CD4-positive, alpha-beta T cell treated with Interleukin-6 for 4 hours (primary cell): Measurements from ENCODE around the gene SNTG2.
"Not testable (repeated sequence)": the region's sequence is repeated elsewhere in the genome, so short reads cannot be mapped to it uniquely, and the experiment has no call there.

Experiments
- DNase-seq: peaks from one replicate; pipeline ENCODE4 v3.0.0-alpha.2; 2020; ENCODE audit warnings: mixed read lengths

The SNTG2 gene

GRCh38 chr2:1394709-1395408 is 444.2 kb downstream of the SNTG2 start:
- DNase-seq: no peak

DNA sequence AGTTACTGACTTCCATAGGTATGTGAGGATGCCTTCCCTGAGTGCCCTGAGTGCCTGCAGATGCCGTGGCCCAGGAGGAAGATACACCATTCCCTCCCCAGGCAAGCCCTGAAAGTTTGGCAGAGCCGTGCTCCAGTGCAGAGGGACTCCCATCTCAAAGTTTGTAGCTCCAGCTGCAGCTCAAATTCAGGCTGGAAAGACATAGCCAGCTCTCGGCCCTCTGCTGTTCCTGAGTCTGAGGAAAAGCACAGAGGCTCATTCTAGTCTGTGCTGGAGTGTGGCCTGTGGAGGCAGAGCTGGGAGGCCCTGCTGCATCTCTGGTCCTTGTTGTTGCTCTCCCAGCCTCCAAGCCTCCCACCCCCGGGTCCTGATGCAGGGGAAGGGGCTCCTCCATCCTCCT is 446.7 kb downstream of the SNTG2 start:
- no peak for DNase-seq

- DNase-seq: no peak
Measured at GRCh38 chr2:1398191-1398590, 447.5 kb downstream of the SNTG2 start.

- DNase-seq: no peak
Measured at GRCh38 chr2:1400943-1401735, 450.5 kb downstream of the SNTG2 start.

DNA sequence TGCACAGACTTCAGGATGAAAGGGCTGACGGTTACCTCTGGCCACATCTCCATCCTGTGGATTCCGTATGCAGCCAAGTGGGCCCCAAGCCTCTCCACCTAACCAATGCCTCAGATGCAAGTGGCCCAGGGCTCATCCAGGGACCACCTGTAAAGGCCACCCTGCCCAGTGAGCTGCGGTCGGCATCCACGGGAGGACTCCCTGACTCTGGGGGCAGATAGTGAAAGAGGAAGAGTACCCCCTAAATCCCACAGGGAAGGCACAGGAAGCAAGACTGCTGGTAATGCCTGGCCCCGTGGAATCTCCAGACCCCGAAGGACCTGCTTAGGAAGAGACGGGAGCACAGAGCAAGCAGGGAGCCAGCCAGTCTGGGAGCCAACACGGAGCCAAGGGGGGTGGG is 451.4 kb downstream of the SNTG2 start:
- no peak for DNase-seq

DNA sequence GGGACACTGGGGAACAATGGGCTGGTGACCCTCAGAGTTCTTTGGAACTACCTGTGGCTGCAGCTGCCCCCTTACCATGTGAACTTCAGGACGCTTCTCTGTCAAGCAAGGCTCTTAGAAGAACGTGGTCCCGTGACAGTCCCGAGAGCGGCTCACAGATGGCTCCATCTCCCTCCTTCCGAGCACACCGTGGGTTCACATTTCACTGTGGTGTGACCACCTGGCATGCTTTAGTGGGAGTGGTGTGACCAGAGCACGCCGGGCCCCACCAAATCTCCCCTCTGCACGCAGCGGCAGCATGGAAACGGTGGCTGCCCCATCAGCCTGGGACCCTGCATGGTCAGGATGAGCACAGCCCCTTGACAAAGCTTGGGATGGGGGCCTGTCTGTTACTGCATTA is 452.9 kb downstream of the SNTG2 start:
- DNase-seq: no peak

DNA sequence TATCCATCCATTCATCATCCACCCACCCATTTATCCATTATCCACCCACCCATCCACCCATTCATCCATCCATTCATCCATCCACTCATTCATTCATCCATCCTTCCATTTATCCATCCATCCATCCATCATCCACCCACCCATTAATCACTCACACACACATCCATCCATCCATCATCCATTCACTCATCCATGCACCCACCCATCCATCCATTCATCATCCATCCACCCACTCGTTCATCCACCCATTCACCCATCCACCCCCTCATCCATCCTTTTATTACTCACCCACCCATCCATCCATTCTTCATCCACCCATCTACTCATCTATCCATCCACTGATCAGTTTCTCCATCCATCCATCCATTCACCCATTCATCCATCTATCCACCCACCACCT is 454.5 kb downstream of the SNTG2 start:
- no peak for DNase-seq

DNA sequence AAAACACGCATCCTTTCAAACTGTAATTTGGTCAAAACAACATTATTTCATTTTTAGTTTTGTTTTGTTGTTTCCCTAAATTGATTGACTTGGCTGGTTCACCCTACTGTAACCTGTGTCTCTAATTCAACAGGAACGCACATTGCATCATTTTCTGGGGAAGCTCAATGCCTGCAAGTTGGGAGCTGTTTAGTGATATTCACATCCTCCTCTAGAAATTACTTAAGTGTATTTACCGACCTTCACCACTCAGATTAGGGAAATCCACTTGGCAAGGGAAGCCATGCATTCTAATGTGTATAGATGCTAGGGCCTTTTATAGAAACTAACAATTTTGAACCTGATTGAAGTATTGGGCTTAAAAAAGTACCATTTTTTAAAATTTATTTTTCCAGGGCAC is 455.3 kb downstream of the SNTG2 start:
- no peak for DNase-seq

DNA sequence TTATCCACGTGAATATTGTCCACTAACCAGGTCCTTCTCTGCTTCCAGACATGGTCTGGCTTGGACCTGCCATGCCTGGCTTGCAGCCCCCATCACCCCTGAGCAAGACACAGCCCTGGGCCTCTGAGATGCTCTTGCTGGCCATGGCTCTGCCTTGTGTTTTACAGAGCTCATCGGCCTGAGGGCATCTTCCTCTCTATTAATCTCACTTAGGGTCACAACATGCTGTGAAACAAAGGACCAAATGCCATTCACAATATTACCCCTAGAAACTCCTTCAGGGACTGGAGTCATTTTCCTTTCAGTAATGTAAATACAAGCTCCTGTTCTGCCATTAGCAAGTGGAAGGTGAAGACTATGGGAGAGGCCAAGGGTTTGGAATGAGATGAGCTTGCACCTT is 455.8 kb downstream of the SNTG2 start:
- no peak for DNase-seq

GRCh38 chr2:1407950-1408675 is 457.5 kb downstream of the SNTG2 start:
- no peak for DNase-seq

GRCh38 chr2:1413156-1413710 is 462.6 kb downstream of the SNTG2 start, which contains the start of gene TPO:
TSS of gene TPO (plus strand) at chr2:1413463. CDS start at chr2:1414409, 946 bp downstream.
- DNase-seq: no peak

DNA sequence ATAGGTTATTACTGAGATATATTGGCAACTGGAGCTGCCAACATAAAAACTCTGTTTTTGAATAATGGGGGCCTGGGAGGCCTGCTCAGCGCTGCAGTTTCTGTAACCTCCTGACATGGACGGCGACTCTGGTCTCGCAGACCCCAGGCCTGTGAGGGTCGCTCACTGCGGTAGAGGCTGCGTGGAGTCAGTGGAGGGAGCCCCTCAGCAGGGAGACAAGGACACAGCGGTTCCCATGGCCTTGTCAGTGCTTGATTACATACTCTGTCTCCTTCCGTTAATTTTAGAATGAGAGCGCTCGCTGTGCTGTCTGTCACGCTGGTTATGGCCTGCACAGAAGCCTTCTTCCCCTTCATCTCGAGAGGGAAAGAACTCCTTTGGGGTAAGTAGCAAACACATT is 463.5 kb downstream of the SNTG2 start:
- no peak for DNase-seq

- not testable (repeated sequence) for DNase-seq
Measured at GRCh38 chr2:1414901-1415300, 464.3 kb downstream of the SNTG2 start.

DNA sequence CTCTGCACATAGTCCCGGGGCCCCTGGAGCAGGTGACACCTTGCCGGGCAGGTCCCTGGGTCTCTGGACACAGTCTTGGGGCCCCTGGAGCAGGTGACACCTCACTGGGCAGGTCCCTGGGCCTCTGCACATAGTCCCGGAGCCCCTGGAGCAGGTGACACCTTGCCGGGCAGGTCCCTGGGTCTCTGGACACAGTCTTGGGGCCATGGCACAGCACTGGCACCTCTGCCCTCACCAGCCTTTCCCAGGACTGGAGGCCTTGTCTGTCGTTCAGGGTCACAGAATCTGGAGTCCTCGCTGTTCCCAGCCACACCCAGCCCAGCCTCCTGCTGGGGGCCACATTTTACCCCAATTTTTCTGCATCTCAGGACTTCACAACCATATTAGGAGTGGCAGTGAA is 464.9 kb downstream of the SNTG2 start:
- DNase-seq: no peak
